ENCODE measurements around the gene DONSON.

GRCh38 chr21:33539616-33540015, 48.9 kb downstream of the DONSON start:
- TF ChIP-seq CTCF (conservative IDR thresholded peaks at IDR 0.05; ENCODE audit: low read depth, low read length) (no peak), EZH2 (IDR thresholded peaks at IDR 0.05; ENCODE audit: low read length, unreplicated experiment) (no peak)
